Upper lobe of left lung (tissue), 4 donors: Measurements from ENCODE around the gene HOXA7.

ENCODE experiments used
- POLR2A ChIP-seq, 4 donors: fragments of 450-650 bp; IDR thresholded peaks; one replicate each; pipeline ENCODE4 v1.5.1; 2016 to 2017; ENCODE audit warnings: antibody characterized with exemption in 4 of 4, mild to moderate bottlenecking in 2 of 4
- TF ChIP-seq, protein P1 (sequence below), 6 experiments: fragments of 450-650 bp in 4 of 6; fragments of 200-600 bp in 2 of 6; sonication (generic) in 2 of 6; IDR thresholded peaks; one replicate each; pipeline ENCODE4 v1.5.1; 2016 to 2019; ENCODE audit warnings: antibody characterized with exemption in 6 of 6

- no peak for TF ChIP-seq POLR2A (IDR thresholded peaks at IDR 0.05)
- TF ChIP-seq, protein P1, sequence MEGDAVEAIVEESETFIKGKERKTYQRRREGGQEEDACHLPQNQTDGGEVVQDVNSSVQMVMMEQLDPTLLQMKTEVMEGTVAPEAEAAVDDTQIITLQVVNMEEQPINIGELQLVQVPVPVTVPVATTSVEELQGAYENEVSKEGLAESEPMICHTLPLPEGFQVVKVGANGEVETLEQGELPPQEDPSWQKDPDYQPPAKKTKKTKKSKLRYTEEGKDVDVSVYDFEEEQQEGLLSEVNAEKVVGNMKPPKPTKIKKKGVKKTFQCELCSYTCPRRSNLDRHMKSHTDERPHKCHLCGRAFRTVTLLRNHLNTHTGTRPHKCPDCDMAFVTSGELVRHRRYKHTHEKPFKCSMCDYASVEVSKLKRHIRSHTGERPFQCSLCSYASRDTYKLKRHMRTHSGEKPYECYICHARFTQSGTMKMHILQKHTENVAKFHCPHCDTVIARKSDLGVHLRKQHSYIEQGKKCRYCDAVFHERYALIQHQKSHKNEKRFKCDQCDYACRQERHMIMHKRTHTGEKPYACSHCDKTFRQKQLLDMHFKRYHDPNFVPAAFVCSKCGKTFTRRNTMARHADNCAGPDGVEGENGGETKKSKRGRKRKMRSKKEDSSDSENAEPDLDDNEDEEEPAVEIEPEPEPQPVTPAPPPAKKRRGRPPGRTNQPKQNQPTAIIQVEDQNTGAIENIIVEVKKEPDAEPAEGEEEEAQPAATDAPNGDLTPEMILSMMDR (IDR thresholded peaks at IDR 0.05), result no peak
Measured at GRCh38 chr7:27111042-27111750, 45.3 kb downstream of the HOXA7 start.
